NCI-H1092 treated with DMSO at 0.1 percent for 48 hours (cell line): ENCODE data around the gene PNN.

Experiments used
- DNase-seq: peaks from one replicate; lab custom pipeline; 2025; lab: John Stamatoyannopoulos, UW

The PNN gene

GRCh38 chr14:39229601-39230110, 54.6 kb downstream of the PNN start:
- no peak for DNase-seq

DNA sequence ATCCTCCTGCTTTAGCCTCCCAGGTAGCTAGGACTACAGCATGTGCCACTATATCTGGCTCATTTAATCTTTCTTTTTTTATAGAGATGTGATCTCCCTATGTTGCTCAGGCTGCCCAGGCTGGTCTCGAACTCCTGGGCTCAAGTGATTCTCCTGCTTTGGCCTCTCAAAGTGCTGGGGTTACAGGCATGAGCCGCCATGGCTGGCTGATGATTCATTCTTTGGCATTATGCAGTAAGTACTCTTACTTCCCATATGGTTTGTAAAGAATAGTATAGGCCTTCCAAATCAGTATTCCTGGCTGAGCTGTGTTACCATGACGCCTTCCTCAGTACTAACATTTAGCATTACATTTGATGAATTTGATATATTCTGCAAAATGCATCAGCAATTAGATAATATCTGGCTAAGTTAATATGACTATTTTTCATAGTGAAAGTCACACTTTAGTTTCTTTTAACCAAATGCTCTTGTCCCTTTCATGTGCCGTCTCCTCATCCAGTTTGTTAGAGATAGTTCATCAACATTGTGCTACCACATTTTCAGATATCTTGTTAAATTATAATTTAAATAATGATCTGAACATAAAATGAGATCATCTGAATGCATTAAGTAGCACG, 55.5 kb downstream of the PNN start:
- no peak for DNase-seq

DNA sequence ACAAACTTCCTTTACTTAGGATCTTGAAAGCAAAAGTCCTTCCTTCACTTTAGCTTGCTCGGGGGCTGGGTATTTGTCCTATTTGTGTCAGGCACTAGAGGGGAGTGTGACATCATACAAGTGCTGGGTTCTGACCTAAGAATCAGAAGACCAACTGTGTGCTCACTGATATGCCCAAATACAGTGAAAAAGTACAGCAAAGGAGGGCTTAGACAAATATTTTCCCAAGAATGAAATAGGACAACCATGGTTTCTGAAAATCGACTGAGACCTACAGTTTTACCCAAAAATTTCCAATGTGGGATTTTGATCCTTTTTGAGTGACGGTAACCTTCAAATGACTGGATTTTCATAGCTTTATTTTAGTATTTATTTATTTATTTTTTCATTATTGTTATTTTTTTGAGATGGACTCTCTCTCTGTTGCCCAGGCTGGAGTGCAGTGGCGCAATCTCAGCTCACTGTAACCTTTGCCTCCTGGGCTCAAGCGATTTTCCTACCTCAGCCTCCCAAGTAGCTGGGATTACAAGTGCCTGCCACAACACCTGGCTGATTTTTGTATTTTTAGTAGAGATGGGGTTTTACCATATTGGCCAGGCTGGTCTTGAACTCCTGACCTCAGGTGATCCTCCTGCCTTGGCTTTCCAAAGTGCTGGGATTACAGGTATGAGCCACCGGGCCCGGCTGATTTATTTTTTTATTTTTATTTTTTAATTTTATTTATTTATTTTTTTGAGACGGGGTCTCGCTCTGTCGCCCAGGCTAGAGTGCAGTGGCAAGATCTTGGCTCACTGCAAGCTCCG, 56.9 kb downstream of the PNN start:
- DNase-seq = peak; percentile 1
